Measurements from ENCODE around the gene CRLF1.
"Not testable (repeated sequence)": the region's sequence is repeated elsewhere in the genome, so short reads cannot be mapped to it uniquely, and the experiment has no call there.

The CRLF1 gene

DNA sequence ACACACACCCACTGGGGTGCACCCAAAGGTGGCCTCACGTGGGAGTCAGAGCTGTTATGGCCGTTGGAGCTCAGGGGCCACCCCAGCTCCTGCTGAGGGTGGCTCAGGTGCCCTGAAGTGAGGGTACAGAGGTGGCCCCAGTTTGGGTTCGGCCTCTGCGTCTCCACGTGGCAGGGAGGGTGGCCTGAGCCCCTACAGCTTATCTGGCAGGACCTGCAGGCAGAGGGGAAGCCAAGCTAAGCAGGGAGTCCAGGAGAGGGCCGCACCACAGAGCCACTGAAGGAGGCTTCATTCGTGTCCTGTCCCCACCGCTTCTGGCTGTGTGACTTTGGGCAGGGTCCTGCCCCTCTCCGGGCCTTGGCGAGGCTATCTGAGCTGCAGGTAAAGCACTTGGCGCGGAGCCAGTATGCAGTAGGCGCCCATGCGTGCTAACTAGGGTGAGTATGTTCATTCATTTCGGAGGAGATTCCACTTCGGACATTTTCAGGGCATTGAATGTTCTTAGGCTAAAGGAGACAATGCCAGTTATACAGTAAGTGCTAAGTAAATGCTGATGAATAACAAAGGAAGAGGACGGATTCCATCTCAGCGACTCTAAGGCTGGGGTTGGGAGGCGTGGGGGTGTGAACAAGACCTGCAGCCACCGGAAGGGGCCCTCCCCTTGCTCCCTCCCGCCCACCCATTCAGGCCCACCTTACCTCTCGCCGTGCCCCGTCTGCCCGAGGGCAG lies 13.1 kb downstream of the CRLF1 start:
- H3K9me3 ChIP-seq (ENCODE audit: insufficient read depth, low read length), result no peaks in the 10 kb centered on the region
- H2AFZ ChIP-seq (ENCODE audit: low read depth, low read length, severe bottlenecking), result no peak overlapping the region
- TF ChIP-seq CTCF (IDR thresholded peaks at IDR 0.05; ENCODE audit: insufficient read depth, low read length, poor library complexity, severe bottlenecking) (no peak), EZH2phosphoT487 (conservative IDR thresholded peaks at IDR 0.05; ENCODE audit: low read length) (no peak)
- H3K79me2 ChIP-seq (ENCODE audit: insufficient read depth, low read length), result no peaks in the 10 kb centered on the region
- peak overlapping the region; percentile 66 for H3K4me2 ChIP-seq (ENCODE audit: low read depth, low read length, poor library complexity, severe bottlenecking)
- no peaks in the 10 kb centered on the region for H4K20me1 ChIP-seq (ENCODE audit: low read depth, low read length)
- no peak overlapping the region for H3K4me3 ChIP-seq (ENCODE audit: insufficient read depth, low read length, poor library complexity, severe bottlenecking)
- no peaks in the 10 kb centered on the region for H3K36me3 ChIP-seq (ENCODE audit: low read length)
- H3K27me3 ChIP-seq (ENCODE audit: low read length), result no peaks in the 10 kb centered on the region
- no peak overlapping the region for H3K27ac ChIP-seq (ENCODE audit: low read depth, low read length)
- H3F3A ChIP-seq (ENCODE audit: insufficient read depth), result peaks cover 11% of the 10 kb centered on the region
- H3K9ac ChIP-seq (ENCODE audit: low read length), result peak overlapping the region; percentile 42; the same call in 1 of the 2 replicates
- H3K9me2 ChIP-seq (replicated peaks; ENCODE audit: insufficient read depth, low read length), result no peaks in the 10 kb centered on the region

GRCh38 chr19:18592732-18593131 lies 13.9 kb downstream of the CRLF1 start:
- H3F3A ChIP-seq (ENCODE audit: insufficient read depth), result peaks cover 11% of the 10 kb centered on the region
- not testable (repeated sequence) for H3K36me3 ChIP-seq (ENCODE audit: low read length); H3K79me2 ChIP-seq (ENCODE audit: insufficient read depth, low read length); H3K9me3 ChIP-seq (ENCODE audit: insufficient read depth, low read length); H3K9ac ChIP-seq (ENCODE audit: low read length); H3K4me3 ChIP-seq (ENCODE audit: insufficient read depth, low read length, poor library complexity, severe bottlenecking); H4K20me1 ChIP-seq (ENCODE audit: low read depth, low read length); H2AFZ ChIP-seq (ENCODE audit: low read depth, low read length, severe bottlenecking); H3K4me2 ChIP-seq (ENCODE audit: low read depth, low read length, poor library complexity, severe bottlenecking); H3K27me3 ChIP-seq (ENCODE audit: low read length); H3K27ac ChIP-seq (ENCODE audit: low read depth, low read length); H3K9me2 ChIP-seq (replicated peaks; ENCODE audit: insufficient read depth, low read length)

GRCh38 chr19:18591735-18592385 lies 14.7 kb downstream of the CRLF1 start:
- no peaks in the 10 kb centered on the region for H4K20me1 ChIP-seq (ENCODE audit: low read depth, low read length)
- no peak overlapping the region for H3K4me2 ChIP-seq (ENCODE audit: low read depth, low read length, poor library complexity, severe bottlenecking)
- H3K27ac ChIP-seq (ENCODE audit: low read depth, low read length), result no peak overlapping the region

More at GRCh38 chr19:18591735-18592385, 14.7 kb downstream of the CRLF1 start:
- Histone ChIP-seq H3K9me3 (ENCODE audit: insufficient read depth, low read length) (no peaks in the 10 kb centered on the region), H3K9me2 (replicated peaks; ENCODE audit: insufficient read depth, low read length) (no peaks in the 10 kb centered on the region), H3K79me2 (ENCODE audit: insufficient read depth, low read length) (no peaks in the 10 kb centered on the region), H2AFZ (ENCODE audit: low read depth, low read length, severe bottlenecking) (no peak overlapping the region), H3K36me3 (ENCODE audit: low read length) (no peaks in the 10 kb centered on the region), H3K27me3 (ENCODE audit: low read length) (no peaks in the 10 kb centered on the region), H3K9ac (ENCODE audit: low read length) (no peak overlapping the region), H3F3A (ENCODE audit: insufficient read depth) (peaks cover 11% of the 10 kb centered on the region), H3K4me3 (ENCODE audit: insufficient read depth, low read length, poor library complexity, severe bottlenecking) (no peak overlapping the region)
- no peak for TF ChIP-seq CTCF (IDR thresholded peaks at IDR 0.05; ENCODE audit: insufficient read depth, low read length, poor library complexity, severe bottlenecking)
- no peak for TF ChIP-seq EZH2phosphoT487 (conservative IDR thresholded peaks at IDR 0.05; ENCODE audit: low read length)
